CD4-positive, alpha-beta T cell (primary cell): ENCODE results near the gene ADARB2. TPM values are rescaled to one million over a fixed set of nuclear protein-coding genes. Genes with fewer than 3 reads are reported as not detected.
"Not testable (repeated sequence)": the region's sequence is repeated elsewhere in the genome, so short reads cannot be mapped to it uniquely, and the experiment has no call there.

Experiments used
- ATAC-seq: fragments of 200-7000 bp; cut with Tn5 transposase; one replicate; pipeline ENCODE4 v1.10.0; 2022; ENCODE audit warnings: mild to moderate bottlenecking; ENCODE audit not compliant: poor library complexity
- CTCF ChIA-PET: fragments of 350-600 bp; sonication (Branson Sonifier 250); formaldehyde crosslinking; loops from one replicate; lab custom pipeline; 2021; ENCODE audit warnings: antibody characterized with exemption, inconsistent platforms; lab: Charles Lee
- POLR2A ChIA-PET: fragments of 350-600 bp; sonication (Branson Sonifier 250); formaldehyde crosslinking; loops from one replicate; lab custom pipeline; 2021; ENCODE audit warnings: antibody characterized with exemption, inconsistent platforms; lab: Charles Lee
- DNase-seq, 14 experiments: peaks; one replicate each; pipeline ENCODE4 v3.0.0-alpha.2; 2013 to 2020; ENCODE audit warnings: mixed read lengths in 2 of 14
- H3K27ac ChIP-seq, 2 donors: one replicate each; pipeline versions ENCODE4 v1.5.1 to v1.7.0; 2013; ENCODE audit warnings: low read length in 2 of 2, low read depth in 1 of 2, mild to moderate bottlenecking in 1 of 2
- H3K27me3 ChIP-seq, 2 experiments: 1 replicate in 1 of 2; 2 replicates in 1 of 2; pipeline versions ENCODE4 v1.6.1 to v1.7.0; 2013; ENCODE audit warnings: low read length in 2 of 2, control low read depth in 1 of 2, mild to moderate bottlenecking in 1 of 2, moderate library complexity in 1 of 2; ENCODE audit not compliant: insufficient read depth in 2 of 2, control insufficient read depth in 1 of 2
- H3K36me3 ChIP-seq: one replicate; pipeline ENCODE4 v1.6.1; 2013; ENCODE audit warnings: low read length, control low read depth; ENCODE audit not compliant: insufficient read depth
- H3K4me1 ChIP-seq: one replicate; pipeline ENCODE4 v1.6.1; 2013; ENCODE audit warnings: low read length, control low read depth; ENCODE audit not compliant: insufficient read depth
- H3K4me3 ChIP-seq: one replicate; pipeline ENCODE4 v1.5.1; 2013; ENCODE audit warnings: mild to moderate bottlenecking, low read length, moderate library complexity
- H3K9me3 ChIP-seq, 2 experiments: 1 replicate in 1 of 2; 2 replicates in 1 of 2; pipeline versions ENCODE4 v1.6.1 to v1.7.0; 2013; ENCODE audit warnings: low read length in 2 of 2, mild to moderate bottlenecking in 2 of 2, control low read depth in 1 of 2, moderate library complexity in 1 of 2; ENCODE audit not compliant: control insufficient read depth in 1 of 2, insufficient read depth in 1 of 2
- H3K27ac Mint-ChIP-seq: one replicate; pipeline ENCODE4 v1.8.0; 2020; ENCODE audit warnings: mixed read lengths
- H3K27me3 Mint-ChIP-seq: one replicate; pipeline ENCODE4 v1.8.0; 2021; ENCODE audit warnings: mixed read lengths
- H3K36me3 Mint-ChIP-seq: one replicate; pipeline ENCODE4 v1.8.0; 2021; ENCODE audit warnings: low read depth, mixed read lengths
- H3K4me1 Mint-ChIP-seq: one replicate; pipeline ENCODE4 v1.8.0; 2021; ENCODE audit warnings: low read depth, mixed read lengths
- H3K4me3 Mint-ChIP-seq: one replicate; pipeline ENCODE4 v1.8.0; 2020; ENCODE audit warnings: mild to moderate bottlenecking, mixed read lengths
- H3K9me3 Mint-ChIP-seq: one replicate; pipeline ENCODE4 v1.8.0; 2020; ENCODE audit warnings: mixed read lengths
- CTCF ChIP-seq: fragments of 200-600 bp; IDR thresholded peaks from one replicate; pipeline ENCODE4 v1.8.0; 2022; ENCODE audit warnings: antibody characterized with exemption, mild to moderate bottlenecking
- intact Hi-C, 2 experiments: fragments of 100-400 bp; cut with DNase I in 1 of 2; cut with micrococcal nuclease in 1 of 2; formaldehyde crosslinking; loops; one replicate each; pipeline versions ENCODE4 v1.15.1 to v1.9.0; 2023 to 2025; cut with DNase I, micrococcal nuclease
- total RNA-seq, 174 experiments: library from RNA in 2 of 174; stranded (reverse) in 2 of 174; gene quantifications; one replicate each; pipeline ENCODE4 v1.2.3 and lab custom pipeline; 2021 to 2026

ADARB2 gene
- total RNA-seq, 2 experiments from 2014 or later: 0.14 TPM; not detected in 1

DNA sequence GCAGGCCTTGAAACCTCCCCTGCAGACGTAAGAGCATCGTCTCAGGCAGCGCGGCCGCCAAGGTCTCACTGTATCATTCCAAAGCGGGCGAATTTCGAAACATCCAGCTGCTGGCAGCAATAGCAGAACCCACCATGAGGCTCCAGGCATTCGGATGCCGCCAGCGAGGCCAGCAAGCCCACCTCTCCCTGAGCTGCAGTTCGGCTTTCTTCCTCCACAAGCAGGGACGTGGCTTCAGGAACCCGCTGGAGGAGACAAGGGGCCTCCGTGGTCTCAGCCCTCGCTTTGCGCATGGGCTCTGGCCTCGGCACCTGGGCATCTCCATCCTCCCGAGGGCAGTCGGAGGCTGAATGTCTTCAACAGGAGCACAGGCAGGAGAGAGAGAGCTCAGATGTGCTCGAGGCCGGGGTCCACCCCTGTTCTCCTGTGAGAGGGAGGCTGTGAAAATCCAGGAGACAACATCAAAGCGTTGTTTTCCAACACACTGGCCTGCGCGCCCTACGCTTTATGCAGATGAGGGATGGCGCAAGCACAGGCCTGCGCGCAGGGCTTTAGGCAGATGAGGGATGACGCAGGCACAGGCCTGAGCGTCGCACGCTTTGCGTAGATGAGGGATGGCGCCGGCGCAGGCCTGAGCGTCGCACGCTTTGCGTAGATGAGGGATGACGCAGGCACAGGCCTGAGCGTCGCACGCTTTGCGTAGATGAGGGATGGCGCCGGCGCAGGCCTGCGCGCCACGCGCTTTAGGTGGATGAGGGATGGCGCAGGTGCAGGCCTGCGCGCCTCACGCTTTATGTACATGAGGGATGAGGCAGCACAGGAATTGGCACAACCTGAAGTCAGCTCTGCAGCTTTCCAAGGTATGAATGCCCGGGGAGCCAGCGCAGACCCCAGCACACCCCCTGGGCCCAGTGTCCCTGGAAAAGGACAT is 577.9 kb downstream of the ADARB2 start:
- intact Hi-C loops: no loop called here
- TF ChIP-seq CTCF: no peak
- ATAC-seq (no peak), DNase-seq (peak in 3 of 14 experiments; percentile 10 to 70 (median 45))
- H3K4me3 ChIP-seq: peak overlapping the region; percentile 31
- ChIA-PET CTCF (no interaction called here), POLR2A (no interaction called here)
- peaks cover 0 to 3% of the 10 kb centered on the region in 2 experiments for H3K27me3 ChIP-seq
- H3K36me3 ChIP-seq: no peaks in the 10 kb centered on the region
- H3K9me3 ChIP-seq: peaks cover 0 to 13% of the 10 kb centered on the region in 2 experiments
- Mint-ChIP-seq H3K9me3 (no peaks in the 10 kb centered on the region), H3K4me1 (no peaks in the 10 kb centered on the region), H3K36me3 (no peaks in the 10 kb centered on the region), H3K27ac (no peak overlapping the region), H3K4me3 (no peak overlapping the region), H3K27me3 (no peaks in the 10 kb centered on the region)
- H3K4me1 ChIP-seq: no peaks in the 10 kb centered on the region
- H3K27ac ChIP-seq: no peak overlapping the region

DNA sequence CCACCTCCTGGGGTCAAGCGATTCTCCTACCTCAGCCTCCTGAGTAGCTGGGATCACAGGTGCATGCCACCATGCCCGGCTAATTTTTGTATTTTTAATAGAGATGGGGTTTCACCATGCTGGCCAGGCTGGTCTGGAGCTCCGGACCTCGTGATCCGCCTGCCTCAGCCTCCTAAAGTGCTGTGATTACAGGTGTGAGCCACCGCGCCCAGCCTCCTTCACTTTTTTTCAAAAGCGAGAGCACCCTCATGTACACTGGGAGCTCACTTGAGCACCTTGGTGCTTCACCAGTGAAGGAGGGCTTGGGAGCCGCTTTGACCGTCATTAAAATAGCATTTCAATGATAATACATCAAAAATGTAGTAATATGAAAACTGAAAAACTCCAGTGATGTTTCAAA is 578.8 kb downstream of the ADARB2 start:
- ATAC-seq, H3K27me3 ChIP-seq, H3K27ac ChIP-seq, POLR2A ChIA-PET, H3K36me3 Mint-ChIP-seq, H3K36me3 ChIP-seq, H3K9me3 Mint-ChIP-seq, DNase-seq, H3K27ac Mint-ChIP-seq, H3K4me1 Mint-ChIP-seq, H3K27me3 Mint-ChIP-seq, CTCF ChIA-PET, H3K4me1 ChIP-seq, intact Hi-C loops, H3K4me3 Mint-ChIP-seq: not testable (repeated sequence)
- peaks cover 0 to 13% of the 10 kb centered on the region in 2 experiments for H3K9me3 ChIP-seq
- peak overlapping the region; percentile 31 for H3K4me3 ChIP-seq

GRCh38 chr10:1158066-1158465 is 579.3 kb downstream of the ADARB2 start:
- peaks cover 0 to 9% of the 10 kb centered on the region in 2 experiments for H3K9me3 ChIP-seq
- intact Hi-C loops: no loop called here
- no peak for ATAC-seq
- no peak for TF ChIP-seq CTCF
- Mint-ChIP-seq H3K9me3 (no peaks in the 10 kb centered on the region), H3K27me3 (no peaks in the 10 kb centered on the region), H3K27ac (no peak overlapping the region), H3K4me1 (no peaks in the 10 kb centered on the region), H3K4me3 (no peak overlapping the region), H3K36me3 (no peaks in the 10 kb centered on the region)
- H3K36me3 ChIP-seq: no peaks in the 10 kb centered on the region
- H3K27me3 ChIP-seq: peaks cover 0 to 3% of the 10 kb centered on the region in 2 experiments
- H3K4me1 ChIP-seq: no peaks in the 10 kb centered on the region
- ChIA-PET POLR2A (no interaction called here), CTCF (no interaction called here)
- H3K27ac ChIP-seq: no peak overlapping the region
- no peak for DNase-seq
- no peak overlapping the region for H3K4me3 ChIP-seq
